ENCODE results near the gene CDK11B.

The CDK11B gene

DNA sequence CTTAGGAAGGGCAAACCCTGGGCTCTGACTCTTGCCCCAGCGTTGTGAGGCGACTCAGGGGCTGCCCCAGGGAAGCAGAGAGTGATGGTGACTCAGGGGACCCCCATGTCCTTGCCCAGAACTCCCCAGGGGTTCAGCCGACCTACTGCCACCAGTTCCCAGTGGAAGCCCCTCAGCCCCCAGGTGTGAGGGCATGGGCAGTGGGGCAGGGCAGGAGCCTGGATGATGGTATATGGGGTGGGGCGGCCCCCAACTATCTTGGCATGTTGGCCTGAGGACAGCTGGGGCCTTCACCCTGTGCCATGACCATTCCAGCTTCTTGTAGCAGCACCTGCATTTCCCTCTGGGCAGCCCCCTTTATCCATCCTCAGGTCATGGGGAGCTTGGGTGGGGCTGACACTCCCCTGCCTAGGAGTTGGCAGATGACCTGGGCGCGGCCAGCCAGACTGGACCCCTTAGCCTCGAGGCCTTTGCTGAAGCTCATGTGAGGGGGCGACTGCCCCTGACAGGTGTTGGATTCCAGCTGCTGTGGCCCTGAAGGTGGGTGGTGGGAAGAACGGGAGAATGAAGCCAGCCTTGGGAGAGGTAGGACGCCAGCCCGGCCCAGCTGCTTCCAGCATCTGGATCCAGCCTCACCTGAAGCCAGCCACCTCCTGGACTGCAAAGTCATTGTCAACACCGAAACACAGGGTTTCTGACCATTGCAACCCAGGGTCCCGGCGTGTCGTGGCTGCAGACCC lies 57.1 kb downstream of the CDK11B start:
- H3K27ac ChIP-seq: no peak overlapping the region
- TF ChIP-seq, protein P1, sequence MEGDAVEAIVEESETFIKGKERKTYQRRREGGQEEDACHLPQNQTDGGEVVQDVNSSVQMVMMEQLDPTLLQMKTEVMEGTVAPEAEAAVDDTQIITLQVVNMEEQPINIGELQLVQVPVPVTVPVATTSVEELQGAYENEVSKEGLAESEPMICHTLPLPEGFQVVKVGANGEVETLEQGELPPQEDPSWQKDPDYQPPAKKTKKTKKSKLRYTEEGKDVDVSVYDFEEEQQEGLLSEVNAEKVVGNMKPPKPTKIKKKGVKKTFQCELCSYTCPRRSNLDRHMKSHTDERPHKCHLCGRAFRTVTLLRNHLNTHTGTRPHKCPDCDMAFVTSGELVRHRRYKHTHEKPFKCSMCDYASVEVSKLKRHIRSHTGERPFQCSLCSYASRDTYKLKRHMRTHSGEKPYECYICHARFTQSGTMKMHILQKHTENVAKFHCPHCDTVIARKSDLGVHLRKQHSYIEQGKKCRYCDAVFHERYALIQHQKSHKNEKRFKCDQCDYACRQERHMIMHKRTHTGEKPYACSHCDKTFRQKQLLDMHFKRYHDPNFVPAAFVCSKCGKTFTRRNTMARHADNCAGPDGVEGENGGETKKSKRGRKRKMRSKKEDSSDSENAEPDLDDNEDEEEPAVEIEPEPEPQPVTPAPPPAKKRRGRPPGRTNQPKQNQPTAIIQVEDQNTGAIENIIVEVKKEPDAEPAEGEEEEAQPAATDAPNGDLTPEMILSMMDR (conservative IDR thresholded peaks at IDR 0.05): no peak
- TF ChIP-seq ZFX (IDR thresholded peaks at IDR 0.05): no peak

DNA sequence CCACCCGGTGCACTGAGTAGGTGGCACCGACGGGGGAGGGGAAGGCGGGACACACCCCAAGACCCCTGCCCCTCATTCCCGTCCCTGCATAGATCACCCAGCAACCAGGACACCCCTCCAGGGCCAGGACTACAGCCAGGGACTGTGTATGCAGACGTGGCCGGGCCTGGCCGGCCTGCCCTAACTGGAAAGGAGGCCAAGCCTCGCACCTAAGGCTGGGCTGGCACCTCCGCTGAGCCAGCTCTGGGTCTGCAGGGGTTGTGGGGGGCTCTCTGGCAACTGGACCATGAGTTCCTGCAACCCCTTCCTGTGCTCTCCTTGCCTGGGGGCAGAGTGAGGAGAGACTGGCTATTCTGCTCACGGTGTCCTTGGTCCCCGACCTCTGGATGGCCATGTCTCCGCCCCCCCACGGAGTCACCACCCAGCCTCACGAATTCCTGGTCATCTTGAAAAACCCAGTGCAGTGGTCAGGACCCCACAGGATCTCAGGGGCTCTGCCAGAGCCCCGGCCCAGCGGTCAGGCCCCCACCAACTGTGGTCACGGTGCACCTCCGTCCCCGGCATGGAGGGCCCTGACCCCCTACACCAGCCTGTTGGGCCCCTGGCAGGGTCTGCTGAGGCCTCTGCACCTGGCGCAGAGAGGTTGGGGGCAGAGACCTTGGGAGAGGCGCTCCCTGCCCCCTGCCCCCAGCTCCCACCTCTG lies 57.8 kb downstream of the CDK11B start:
- peak overlapping the region; percentile 39; the same call in 1 of the 2 replicates for H3K27ac ChIP-seq
- TF ChIP-seq, protein P1 (conservative IDR thresholded peaks at IDR 0.05): no peak
- no peak for TF ChIP-seq ZFX (IDR thresholded peaks at IDR 0.05)

GRCh38 chr1:1599935-1600860 lies 58.6 kb downstream of the CDK11B start, which contains the start of gene FNDC10:
TSS of gene FNDC10 (minus strand) at chr1:1600135. CDS start at chr1:1600015, 120 bp downstream.
- no peak for TF ChIP-seq ZFX (IDR thresholded peaks at IDR 0.05)
- TF ChIP-seq, protein P1 (conservative IDR thresholded peaks at IDR 0.05): no peak
- H3K27ac ChIP-seq: peak within 1 kb of the TSS; percentile 46

GRCh38 chr1:1599030-1599934 lies 59.5 kb downstream of the CDK11B start:
- 0 out of 2 replicates have a peak, but pooled peaks have one; percentile 14 for TF ChIP-seq ZFX (IDR thresholded peaks at IDR 0.05)
- TF ChIP-seq, protein P1 (conservative IDR thresholded peaks at IDR 0.05): no peak
- H3K27ac ChIP-seq: peak overlapping the region; percentile 46

DNA sequence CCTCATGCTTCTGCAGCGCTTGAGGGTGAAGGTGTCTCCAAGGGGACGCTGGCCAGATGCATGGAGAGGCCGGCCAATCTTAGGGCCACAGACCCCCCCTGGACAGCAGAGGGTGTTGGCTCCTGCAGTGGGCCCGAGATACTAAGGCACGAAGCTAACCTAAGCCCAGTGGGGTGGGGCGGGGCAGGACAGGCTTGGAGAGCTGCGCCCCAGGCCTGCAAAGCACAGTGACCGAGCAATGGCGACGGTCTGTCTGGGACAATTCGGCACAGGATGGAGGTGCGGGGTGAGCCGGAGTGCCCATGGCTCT lies 60.1 kb downstream of the CDK11B start:
- no peak overlapping the region for H3K27ac ChIP-seq
- TF ChIP-seq, protein P1 (conservative IDR thresholded peaks at IDR 0.05): no peak
- TF ChIP-seq ZFX (IDR thresholded peaks at IDR 0.05): no peak

DNA sequence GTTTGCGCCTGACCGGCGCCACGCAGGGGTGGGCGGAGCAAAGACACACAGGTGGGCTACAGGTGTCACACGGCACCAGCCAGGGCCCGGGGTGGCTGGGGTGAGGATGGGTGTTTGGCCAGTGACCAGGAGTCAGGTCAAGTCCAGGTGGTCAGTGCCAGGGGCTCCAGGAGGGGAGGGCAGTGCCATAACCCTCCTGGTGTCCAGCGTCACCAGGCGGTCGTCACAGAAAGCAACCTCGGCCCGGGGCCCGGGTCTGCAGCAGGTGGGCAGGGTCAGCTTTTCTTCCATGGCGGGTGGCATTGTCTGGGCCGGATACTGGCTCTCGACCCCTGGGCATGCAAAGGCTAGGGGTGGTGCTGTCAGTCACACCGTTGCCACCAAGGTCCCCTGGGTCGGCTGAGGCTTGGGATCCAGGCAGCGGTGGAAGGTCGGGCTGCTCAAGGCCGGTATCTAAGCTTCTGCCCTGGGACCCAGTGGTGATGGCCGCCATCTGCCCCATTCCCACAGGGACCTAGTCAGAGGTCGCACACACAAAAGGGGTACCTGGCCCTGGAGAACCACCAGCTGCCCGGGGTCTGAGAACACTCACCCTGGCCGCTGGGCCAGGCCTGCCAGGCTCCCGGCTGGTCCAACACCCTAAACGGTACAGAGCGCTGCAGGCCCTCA lies 60.6 kb downstream of the CDK11B start:
- no peak overlapping the region for H3K27ac ChIP-seq
- no peak for TF ChIP-seq ZFX (IDR thresholded peaks at IDR 0.05)
- TF ChIP-seq, protein P1 (conservative IDR thresholded peaks at IDR 0.05): no peak

Data from C4-2B (cell line).